ENCODE measurements around the gene HOXA9.

The HOXA9 gene

DNA sequence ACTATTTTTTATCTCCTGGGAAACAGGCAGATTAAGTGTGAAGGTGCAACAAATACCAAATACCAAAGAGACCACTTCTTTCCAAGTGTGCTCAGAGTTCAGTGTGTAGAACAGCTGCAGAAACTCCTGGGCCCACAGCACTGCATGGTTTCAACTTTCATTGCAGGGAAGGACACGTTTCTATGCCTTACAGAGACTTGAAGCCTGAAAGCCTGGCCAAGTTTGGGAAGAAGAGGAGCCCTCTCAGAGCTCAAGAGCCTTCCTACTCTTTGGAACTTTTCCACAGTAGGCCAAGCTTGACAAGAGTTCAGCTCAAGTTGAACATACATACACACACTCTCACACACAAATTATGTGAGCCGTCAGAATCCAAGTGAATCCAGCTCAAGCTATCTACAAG lies 37.3 kb downstream of the HOXA9 start:
- Histone ChIP-seq H3K9ac (ENCODE audit: low read length) (no peak overlapping the region), H3K27ac (ENCODE audit: low read depth, low read length) (peak overlapping the region; percentile 72), H3K36me3 (ENCODE audit: control insufficient read depth, insufficient read depth, low read length) (no peaks in the 10 kb centered on the region), H3K4me1 (ENCODE audit: control insufficient read depth, insufficient read depth, low read length) (peaks cover 43% of the 10 kb centered on the region), H3K4me3 (ENCODE audit: low read length) (no peak overlapping the region), H3K27me3 (ENCODE audit: control insufficient read depth, insufficient read depth, low read length) (no peaks in the 10 kb centered on the region)

DNA sequence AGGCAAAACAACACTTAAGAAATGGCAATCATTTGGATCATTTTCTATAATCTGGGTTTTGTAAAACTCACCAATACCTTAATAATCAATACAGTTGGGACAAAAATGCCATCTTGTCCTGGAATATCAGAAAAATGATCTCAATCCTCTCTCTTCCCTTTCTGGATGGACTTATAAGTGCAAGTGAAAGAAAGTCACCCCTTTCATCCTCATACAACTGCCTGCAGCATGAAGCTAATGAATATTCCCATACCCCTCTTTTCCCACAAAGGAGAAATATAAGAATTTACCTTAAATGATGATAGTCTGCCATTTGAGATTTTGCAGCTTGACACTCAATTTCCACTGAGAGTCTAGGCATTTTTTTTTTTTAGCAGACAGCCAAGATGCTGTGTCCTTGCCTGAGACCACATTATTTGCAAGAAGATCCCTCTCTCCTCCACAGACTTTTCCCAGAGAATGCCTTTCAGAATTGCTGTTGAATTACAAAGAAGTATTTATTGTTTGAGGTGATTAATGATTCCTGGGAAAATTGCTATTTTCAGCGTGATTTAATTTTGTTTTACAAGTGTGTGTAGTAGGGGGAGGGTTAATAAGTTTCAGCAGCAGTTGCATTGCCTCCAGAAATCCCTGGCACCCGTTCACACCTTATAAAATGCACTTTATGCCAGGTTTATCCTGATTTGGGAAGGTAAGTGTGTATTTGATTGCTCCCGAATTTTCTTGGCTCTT lies 38.6 kb downstream of the HOXA9 start:
- Histone ChIP-seq H3K27ac (ENCODE audit: low read depth, low read length) (no peak overlapping the region), H3K27me3 (ENCODE audit: control insufficient read depth, insufficient read depth, low read length) (no peaks in the 10 kb centered on the region), H3K36me3 (ENCODE audit: control insufficient read depth, insufficient read depth, low read length) (peaks cover 2% of the 10 kb centered on the region), H3K9ac (ENCODE audit: low read length) (no peak overlapping the region), H3K4me3 (ENCODE audit: low read length) (no peak overlapping the region), H3K4me1 (ENCODE audit: control insufficient read depth, insufficient read depth, low read length) (peaks cover 37% of the 10 kb centered on the region)

DNA sequence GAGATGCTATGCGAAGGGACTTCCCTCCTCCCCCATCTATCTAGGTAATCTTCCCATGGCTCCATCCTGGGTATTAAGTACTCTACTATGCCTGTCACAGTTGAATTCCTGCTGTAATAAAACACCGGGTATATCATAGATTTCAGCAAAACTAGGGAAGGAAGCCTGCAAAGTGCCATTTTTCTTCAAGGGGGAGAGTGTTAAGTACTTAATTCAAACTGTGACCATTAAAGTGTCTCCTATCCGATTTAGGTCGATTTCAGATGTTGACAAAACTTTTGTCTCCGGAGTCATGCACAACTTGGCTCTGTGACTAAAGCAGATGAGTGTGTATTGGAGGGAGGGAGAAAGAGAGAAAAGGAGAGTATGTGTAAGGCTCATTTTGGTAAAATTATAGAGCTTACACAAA lies 39.3 kb downstream of the HOXA9 start:
- H3K4me1 ChIP-seq (ENCODE audit: control insufficient read depth, insufficient read depth, low read length), result peaks cover 33% of the 10 kb centered on the region
- H3K27ac ChIP-seq (ENCODE audit: low read depth, low read length), result no peak overlapping the region
- peaks cover 2% of the 10 kb centered on the region for H3K36me3 ChIP-seq (ENCODE audit: control insufficient read depth, insufficient read depth, low read length)
- no peak overlapping the region for H3K9ac ChIP-seq (ENCODE audit: low read length)
- no peak overlapping the region for H3K4me3 ChIP-seq (ENCODE audit: low read length)
- no peaks in the 10 kb centered on the region for H3K27me3 ChIP-seq (ENCODE audit: control insufficient read depth, insufficient read depth, low read length)

DNA sequence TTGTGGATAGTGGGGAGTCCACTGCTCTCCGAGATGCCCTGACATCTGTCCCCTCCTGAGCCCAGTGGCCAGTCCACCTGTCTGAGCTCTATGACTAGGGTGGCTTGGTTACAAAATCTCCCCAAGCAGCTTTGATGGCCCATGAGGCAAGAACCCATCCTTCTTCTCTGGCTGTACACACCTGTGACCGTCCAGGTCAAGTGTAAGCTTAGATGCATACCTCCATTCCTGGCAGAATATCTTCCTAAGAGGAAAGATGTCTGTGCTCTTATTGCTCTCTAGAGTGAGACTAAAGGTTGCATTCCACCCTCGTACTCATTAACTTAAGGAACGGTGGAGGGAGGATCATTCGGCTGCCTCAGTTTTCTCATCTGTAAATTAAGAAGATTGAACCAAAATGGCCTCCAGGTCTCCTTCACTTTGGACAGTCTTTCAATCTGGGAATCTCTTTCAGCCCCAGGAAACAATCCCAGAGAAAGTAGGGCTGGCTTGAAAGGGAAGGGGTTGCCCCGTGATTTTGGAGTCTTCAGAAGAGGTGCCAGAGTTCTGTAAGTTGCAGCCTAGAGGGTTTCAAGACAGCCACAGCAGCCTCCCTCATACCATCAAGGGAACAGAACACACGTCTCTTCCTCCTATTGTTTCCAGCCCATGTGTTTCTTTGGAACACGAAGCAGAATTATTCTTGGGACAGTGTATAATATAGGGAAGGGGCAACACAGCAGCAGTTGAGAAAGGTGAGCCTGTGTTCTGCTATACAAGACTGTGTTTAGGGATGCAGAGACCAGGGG lies 40.2 kb downstream of the HOXA9 start:
- no peaks in the 10 kb centered on the region for H3K27me3 ChIP-seq (ENCODE audit: control insufficient read depth, insufficient read depth, low read length)
- H3K9ac ChIP-seq (ENCODE audit: low read length), result no peak overlapping the region
- H3K4me3 ChIP-seq (ENCODE audit: low read length), result peak overlapping the region; percentile 49
- peak overlapping the region; percentile 3 for H3K27ac ChIP-seq (ENCODE audit: low read depth, low read length)
- peaks cover 33% of the 10 kb centered on the region for H3K4me1 ChIP-seq (ENCODE audit: control insufficient read depth, insufficient read depth, low read length)
- peaks cover 2% of the 10 kb centered on the region for H3K36me3 ChIP-seq (ENCODE audit: control insufficient read depth, insufficient read depth, low read length)

DNA sequence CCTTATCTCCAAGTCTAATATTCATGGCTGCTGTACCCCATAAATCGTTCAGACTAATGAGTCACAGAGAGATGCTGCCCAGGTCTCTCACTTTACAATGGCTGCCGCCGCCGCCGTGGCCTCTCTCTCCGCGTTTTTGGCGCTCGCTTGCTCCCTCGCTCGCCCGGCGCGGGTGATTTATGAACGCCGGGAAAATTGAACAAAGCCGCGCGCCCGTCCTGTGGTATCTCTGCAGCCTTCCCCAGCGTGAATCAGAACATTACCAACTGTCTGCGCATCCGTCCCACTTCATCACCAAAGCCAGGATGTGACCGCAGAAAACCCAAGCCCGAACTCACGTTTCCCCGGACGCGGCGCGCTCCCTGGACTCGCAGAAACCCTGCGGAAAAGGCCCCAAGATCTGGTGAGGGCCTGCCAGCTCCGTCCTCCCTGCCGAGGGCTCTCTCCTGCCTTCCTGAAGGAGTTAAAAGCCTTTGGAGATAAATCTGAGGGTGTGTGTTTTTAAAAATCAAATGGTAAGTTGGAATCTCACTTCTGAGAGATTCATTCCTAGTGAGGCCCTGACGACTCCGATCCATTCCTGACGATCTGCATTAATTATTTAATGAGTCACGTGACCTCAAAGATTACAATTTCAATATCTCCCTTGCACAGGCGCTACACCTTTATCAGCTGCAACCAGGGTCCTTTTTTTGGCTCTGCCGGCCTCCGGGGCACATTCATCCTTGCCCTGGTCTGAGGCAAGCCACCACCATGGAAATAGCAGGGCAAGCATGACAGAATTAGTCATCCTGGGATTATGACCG lies 41.0 kb downstream of the HOXA9 start:
- peak overlapping the region; percentile 73 for H3K27ac ChIP-seq (ENCODE audit: low read depth, low read length)
- H3K9ac ChIP-seq (ENCODE audit: low read length), result no peak overlapping the region
- H3K4me3 ChIP-seq (ENCODE audit: low read length), result peak overlapping the region; percentile 49
- no peaks in the 10 kb centered on the region for H3K27me3 ChIP-seq (ENCODE audit: control insufficient read depth, insufficient read depth, low read length)
- peaks cover 29% of the 10 kb centered on the region for H3K4me1 ChIP-seq (ENCODE audit: control insufficient read depth, insufficient read depth, low read length)
- peaks cover 2% of the 10 kb centered on the region for H3K36me3 ChIP-seq (ENCODE audit: control insufficient read depth, insufficient read depth, low read length)

DNA sequence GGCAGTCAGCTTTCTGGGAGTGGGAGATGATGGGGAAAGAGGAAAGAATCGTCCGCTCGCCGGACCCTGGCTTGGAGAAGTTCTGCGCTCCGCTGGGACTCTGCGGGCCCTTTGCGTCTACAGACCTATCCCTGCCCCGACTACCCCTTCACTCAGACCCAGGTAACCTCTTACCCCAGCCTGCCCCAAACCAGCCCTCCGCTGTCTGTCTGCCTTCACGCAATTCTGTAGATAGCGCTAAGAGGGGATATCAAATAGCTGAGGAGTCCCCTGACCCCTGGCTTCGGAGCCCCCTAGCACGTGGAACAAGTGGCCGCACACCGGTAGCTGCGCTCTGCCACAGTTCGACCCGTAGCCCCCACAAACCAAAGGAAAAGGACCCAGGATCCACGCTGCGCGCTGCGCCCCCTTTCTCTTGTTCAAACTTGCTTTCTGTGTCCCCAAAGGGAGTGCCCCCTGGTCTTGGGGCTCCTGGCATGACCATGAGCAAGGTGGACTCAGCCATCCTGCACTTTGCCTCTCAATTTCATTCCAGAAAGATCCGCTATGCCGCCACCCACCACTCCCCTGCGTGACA lies 41.8 kb downstream of the HOXA9 start:
- no peaks in the 10 kb centered on the region for H3K27me3 ChIP-seq (ENCODE audit: control insufficient read depth, insufficient read depth, low read length)
- peak overlapping the region; percentile 73 for H3K27ac ChIP-seq (ENCODE audit: low read depth, low read length)
- peaks cover 24% of the 10 kb centered on the region for H3K4me1 ChIP-seq (ENCODE audit: control insufficient read depth, insufficient read depth, low read length)
- H3K9ac ChIP-seq (ENCODE audit: low read length), result peak overlapping the region; percentile 21
- H3K36me3 ChIP-seq (ENCODE audit: control insufficient read depth, insufficient read depth, low read length), result peaks cover 2% of the 10 kb centered on the region
- H3K4me3 ChIP-seq (ENCODE audit: low read length), result peak overlapping the region; percentile 49

DNA sequence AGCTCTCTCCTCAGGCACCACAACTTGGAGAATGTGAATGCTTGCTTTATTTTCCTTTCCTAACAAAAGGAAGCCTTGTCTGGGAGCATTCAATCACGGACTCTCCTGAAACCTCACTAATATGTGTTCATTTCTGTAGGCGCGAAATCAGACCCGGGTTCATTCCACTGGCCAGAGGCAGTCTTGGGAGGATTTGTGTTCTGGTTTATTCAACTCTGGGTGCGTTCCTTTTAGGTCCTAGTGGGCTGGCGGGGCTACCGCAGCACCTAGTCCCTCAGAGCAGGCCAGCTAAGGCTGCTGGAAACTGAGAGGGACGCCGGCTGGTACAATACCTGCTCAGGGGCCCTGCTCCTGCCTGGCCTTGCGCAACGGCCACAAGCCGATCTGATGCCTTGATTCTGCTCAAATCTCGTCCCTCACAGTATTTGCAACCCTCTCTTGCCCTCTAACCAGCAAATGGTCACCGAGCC lies 42.3 kb downstream of the HOXA9 start:
- Histone ChIP-seq H3K27me3 (ENCODE audit: control insufficient read depth, insufficient read depth, low read length) (no peaks in the 10 kb centered on the region), H3K4me1 (ENCODE audit: control insufficient read depth, insufficient read depth, low read length) (peaks cover 19% of the 10 kb centered on the region), H3K4me3 (ENCODE audit: low read length) (peak overlapping the region; percentile 49), H3K27ac (ENCODE audit: low read depth, low read length) (peak overlapping the region; percentile 73), H3K36me3 (ENCODE audit: control insufficient read depth, insufficient read depth, low read length) (peaks cover 2% of the 10 kb centered on the region), H3K9ac (ENCODE audit: low read length) (no peak overlapping the region)

DNA sequence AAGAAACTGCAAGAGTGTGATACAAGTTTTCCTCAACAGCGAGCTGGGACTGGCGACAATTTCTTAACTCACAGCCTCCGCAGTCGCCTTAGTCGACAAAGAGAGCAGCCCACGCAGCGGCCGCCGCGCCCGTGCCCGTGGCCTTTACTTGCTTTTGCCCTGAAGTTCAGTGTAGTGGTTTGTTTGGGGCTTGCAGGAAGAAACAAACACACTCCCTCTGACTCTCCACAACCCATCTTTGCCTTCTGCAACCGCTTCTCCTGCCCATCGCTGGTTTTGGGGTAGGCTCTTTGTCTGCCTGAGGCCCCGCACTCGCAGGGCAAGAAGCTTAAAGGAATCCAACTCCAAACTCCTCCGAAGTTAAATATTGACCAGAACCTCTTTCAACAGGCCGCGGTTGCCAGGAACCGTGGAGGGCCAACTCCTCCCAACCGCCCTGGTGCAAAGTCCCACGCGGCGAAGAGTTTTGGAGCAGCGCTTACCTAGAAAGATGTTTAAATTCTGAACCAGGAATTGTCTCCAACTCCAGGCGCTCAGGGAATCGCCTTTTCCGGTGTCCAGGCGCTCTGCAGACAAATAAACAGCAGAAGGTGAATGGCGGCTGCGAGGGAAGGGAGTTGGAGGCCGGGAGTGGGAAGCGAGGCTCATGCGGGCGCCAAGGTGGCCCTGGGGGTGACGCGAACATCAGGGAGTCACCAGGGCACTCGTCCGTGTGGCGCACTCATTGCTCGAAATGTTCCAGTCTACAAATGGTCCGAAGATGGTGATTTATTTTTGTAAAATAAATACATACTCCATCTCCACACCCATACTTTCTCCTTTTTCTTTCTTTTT lies 43.0 kb downstream of the HOXA9 start:
- Histone ChIP-seq H3K36me3 (ENCODE audit: control insufficient read depth, insufficient read depth, low read length) (peaks cover 2% of the 10 kb centered on the region), H3K27me3 (ENCODE audit: control insufficient read depth, insufficient read depth, low read length) (no peaks in the 10 kb centered on the region), H3K27ac (ENCODE audit: low read depth, low read length) (no peak overlapping the region), H3K4me3 (ENCODE audit: low read length) (peak overlapping the region; percentile 49), H3K9ac (ENCODE audit: low read length) (no peak overlapping the region), H3K4me1 (ENCODE audit: control insufficient read depth, insufficient read depth, low read length) (peaks cover 16% of the 10 kb centered on the region)

DNA sequence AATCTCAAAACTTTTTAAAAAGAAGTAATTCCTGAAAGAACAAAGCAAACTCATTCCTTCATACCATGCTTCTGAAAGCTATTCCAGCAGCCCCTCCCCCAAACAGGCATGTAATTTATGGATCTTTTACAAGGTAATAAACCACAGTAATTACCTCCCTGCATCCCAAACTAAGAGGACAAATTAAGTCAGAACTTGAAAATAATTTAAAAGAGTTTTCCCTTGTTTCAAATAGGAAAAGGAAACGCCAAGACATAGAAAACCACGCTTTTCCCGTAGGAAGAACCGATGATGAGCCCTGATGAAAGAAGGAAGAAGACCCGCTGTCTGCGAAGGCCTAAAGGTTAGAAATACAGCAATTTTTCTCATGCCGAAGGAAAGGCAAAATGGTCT lies 43.7 kb downstream of the HOXA9 start:
- H3K4me3 ChIP-seq (ENCODE audit: low read length), result peak overlapping the region; percentile 42
- H3K4me1 ChIP-seq (ENCODE audit: control insufficient read depth, insufficient read depth, low read length), result peaks cover 14% of the 10 kb centered on the region
- H3K27me3 ChIP-seq (ENCODE audit: control insufficient read depth, insufficient read depth, low read length), result no peaks in the 10 kb centered on the region
- H3K27ac ChIP-seq (ENCODE audit: low read depth, low read length), result no peak overlapping the region
- peaks cover 2% of the 10 kb centered on the region for H3K36me3 ChIP-seq (ENCODE audit: control insufficient read depth, insufficient read depth, low read length)
- H3K9ac ChIP-seq (ENCODE audit: low read length), result no peak overlapping the region

DNA sequence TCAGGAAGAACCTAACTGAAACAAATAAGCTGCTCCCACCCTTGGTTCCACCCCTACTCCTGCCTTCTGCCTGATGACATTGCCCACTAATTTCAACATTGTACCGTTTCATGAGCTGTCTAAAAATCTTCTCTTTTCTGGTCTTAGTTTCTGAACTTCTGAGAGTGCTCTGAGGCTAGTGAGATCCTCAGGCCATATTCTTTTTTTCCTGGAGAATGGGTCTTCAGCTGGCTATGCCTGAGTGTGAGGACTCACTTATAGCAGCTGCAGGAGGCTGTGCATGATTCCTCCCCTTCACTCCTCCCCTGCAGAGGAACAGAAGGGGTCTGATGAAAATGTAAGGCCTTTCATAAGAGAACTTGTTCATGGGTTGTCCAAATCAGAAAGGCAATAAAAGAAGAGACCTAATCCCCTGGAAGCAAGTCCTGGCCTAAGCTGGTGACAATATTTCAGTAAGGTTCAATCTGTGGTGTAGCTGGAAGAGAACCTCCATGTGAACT lies 45.9 kb downstream of the HOXA9 start:
- Histone ChIP-seq H3K9ac (ENCODE audit: low read length) (no peak overlapping the region), H3K4me3 (ENCODE audit: low read length) (no peak overlapping the region), H3K4me1 (ENCODE audit: control insufficient read depth, insufficient read depth, low read length) (peaks cover 16% of the 10 kb centered on the region), H3K27ac (ENCODE audit: low read depth, low read length) (no peak overlapping the region), H3K36me3 (ENCODE audit: control insufficient read depth, insufficient read depth, low read length) (peaks cover 2% of the 10 kb centered on the region), H3K27me3 (ENCODE audit: control insufficient read depth, insufficient read depth, low read length) (no peaks in the 10 kb centered on the region)

DNA sequence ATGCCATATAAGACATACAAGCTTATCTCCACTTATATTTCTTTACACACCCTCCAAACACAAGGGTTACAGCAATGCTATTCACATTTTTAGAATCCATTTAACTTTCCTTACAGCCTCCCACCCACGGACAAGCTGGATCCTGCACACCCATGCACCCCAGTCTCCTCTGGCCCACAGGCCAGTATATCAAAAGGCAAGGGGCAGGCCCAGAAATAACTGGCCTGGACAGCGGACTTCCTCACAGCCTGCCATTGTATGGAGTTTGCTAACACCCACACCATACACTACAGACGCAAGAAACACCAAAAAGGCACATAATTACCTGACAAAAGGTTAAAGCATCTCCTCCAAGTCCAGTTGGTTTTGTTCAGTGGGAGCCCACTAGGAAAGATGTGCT lies 46.8 kb downstream of the HOXA9 start:
- H3K36me3 ChIP-seq (ENCODE audit: control insufficient read depth, insufficient read depth, low read length), result peaks cover 2% of the 10 kb centered on the region
- H3K9ac ChIP-seq (ENCODE audit: low read length), result no peak overlapping the region
- H3K4me3 ChIP-seq (ENCODE audit: low read length), result peak overlapping the region; percentile 36
- H3K27me3 ChIP-seq (ENCODE audit: control insufficient read depth, insufficient read depth, low read length), result no peaks in the 10 kb centered on the region
- peaks cover 16% of the 10 kb centered on the region for H3K4me1 ChIP-seq (ENCODE audit: control insufficient read depth, insufficient read depth, low read length)
- peak overlapping the region; percentile 68 for H3K27ac ChIP-seq (ENCODE audit: low read depth, low read length)

All from rectal smooth muscle tissue (tissue), 1 donor.